IMR-90 (cell line): ENCODE data around the gene GVQW3. TPM values are rescaled to one million over a fixed set of nuclear protein-coding genes. Genes with fewer than 3 reads are reported as not detected.

Experiments used
- ATAC-seq: fragments of 200-7000 bp; cut with Tn5 transposase; 2 replicates; pipeline ENCODE4 v1.9.1; 2020; ENCODE audit warnings: low read depth, mild to moderate bottlenecking, moderate library complexity
- BruUV-seq: library from RNA; stranded (reverse); fragments of 400-500 nt; replicated peaks from 2 replicates; lab custom pipeline; 2021; lab: Mats Ljungman, UMichigan
- CTCF ChIA-PET: fragments of 300-600 bp; formaldehyde crosslinking; extraction: SDS; loops from one replicate; lab custom pipeline; 2021; ENCODE audit warnings: antibody characterized with exemption; lab: Yijun Ruan, JAX
- POLR2A ChIA-PET: fragments of 300-600 bp; sonication (Branson Sonifier 250); formaldehyde crosslinking; loops from one replicate; lab custom pipeline; 2022; ENCODE audit warnings: antibody characterized with exemption; ENCODE audit not compliant: unreplicated experiment; lab: Charles Lee
- DNase-seq: peaks from one replicate; pipeline ENCODE4 v3.0.0; 2013
- H2AFZ ChIP-seq: replicated peaks from 2 replicates; pipeline ENCODE3; 2013; ENCODE audit warnings: low read length, mild to moderate bottlenecking; ENCODE audit not compliant: poor library complexity
- H2AK5ac ChIP-seq: 2 replicates; pipeline ENCODE4 v1.6.1; 2013; ENCODE audit warnings: low read depth, low read length, inconsistent platforms
- H2AK9ac ChIP-seq: replicated peaks from 2 replicates; pipeline ENCODE3; 2013; ENCODE audit warnings: mild to moderate bottlenecking, low read depth, low read length, moderate library complexity; ENCODE audit not compliant: poor library complexity
- H2BK120ac ChIP-seq: 2 replicates; pipeline ENCODE4 v1.6.1; 2013; ENCODE audit warnings: low read depth, low read length, inconsistent platforms
- H2BK15ac ChIP-seq: 3 replicates; pipeline ENCODE4 v1.6.1; 2013; ENCODE audit warnings: low read depth, low read length, inconsistent platforms
- H2BK20ac ChIP-seq: 2 replicates; pipeline ENCODE4 v1.6.1; 2013; ENCODE audit warnings: low read depth, mild to moderate bottlenecking, inconsistent platforms, low read length, moderate library complexity
- H2BK5ac ChIP-seq: 2 replicates; pipeline ENCODE4 v1.6.1; 2013; ENCODE audit warnings: mild to moderate bottlenecking, low read depth, low read length, inconsistent platforms; ENCODE audit not compliant: poor library complexity, severe bottlenecking
- H3K14ac ChIP-seq: replicated peaks from 2 replicates; pipeline ENCODE4 v1.6.1; 2013; ENCODE audit warnings: low read depth, low read length, inconsistent platforms
- H3K18ac ChIP-seq: 2 replicates; pipeline ENCODE4 v1.6.1; 2013; ENCODE audit warnings: low read depth, low read length, control low read depth
- H3K23ac ChIP-seq: 2 replicates; pipeline ENCODE4 v1.6.1; 2013; ENCODE audit warnings: low read depth, low read length, inconsistent platforms
- H3K27ac ChIP-seq: 2 replicates; pipeline ENCODE4 v1.5.1; 2013; ENCODE audit warnings: mild to moderate bottlenecking, control low read depth, low read length; ENCODE audit not compliant: insufficient read depth
- H3K27me3 ChIP-seq: 2 replicates; pipeline ENCODE4 v1.6.1; 2013; ENCODE audit warnings: low read length; ENCODE audit not compliant: control insufficient read depth, insufficient read depth
- H3K36me3 ChIP-seq: 2 replicates; pipeline ENCODE4 v1.6.1; 2013; ENCODE audit warnings: low read length, mixed read lengths; ENCODE audit not compliant: control insufficient read depth, insufficient read depth
- H3K4ac ChIP-seq: 2 replicates; pipeline ENCODE4 v1.6.1; 2013; ENCODE audit warnings: low read depth, low read length, inconsistent platforms
- H3K4me1 ChIP-seq: 2 replicates; pipeline ENCODE4 v1.6.1; 2013; ENCODE audit warnings: low read length, mixed read lengths; ENCODE audit not compliant: control insufficient read depth, insufficient read depth
- H3K4me2 ChIP-seq: 2 replicates; pipeline ENCODE4 v1.6.1; 2013; ENCODE audit warnings: low read depth, mild to moderate bottlenecking, control low read depth, low read length, moderate library complexity
- H3K4me3 ChIP-seq: 2 replicates; pipeline ENCODE4 v1.5.1; 2013; ENCODE audit warnings: low read depth, mild to moderate bottlenecking, control low read depth, low read length, moderate library complexity; ENCODE audit not compliant: insufficient read depth
- H3K56ac ChIP-seq: 2 replicates; pipeline ENCODE4 v1.6.1; 2013; ENCODE audit warnings: low read length, inconsistent platforms; ENCODE audit not compliant: insufficient read depth; ENCODE audit errors: extremely low read depth
- H3K79me1 ChIP-seq, 2 experiments: 2 replicates each; pipeline ENCODE4 v1.6.1; 2013; ENCODE audit warnings: low read length in 2 of 2, inconsistent platforms in 1 of 2, low read depth in 1 of 2
- H3K9ac ChIP-seq: 2 replicates; pipeline ENCODE4 v1.6.1; 2013; ENCODE audit warnings: low read depth, low read length, control low read depth
- H3K9me1 ChIP-seq: 2 replicates; pipeline ENCODE4 v1.6.1; 2013; ENCODE audit warnings: low read length, inconsistent platforms; ENCODE audit not compliant: insufficient read depth
- H3K9me3 ChIP-seq: 2 replicates; pipeline ENCODE4 v1.6.1; 2013; ENCODE audit warnings: low read length; ENCODE audit not compliant: control insufficient read depth, insufficient read depth
- H4K20me1 ChIP-seq: 2 replicates; pipeline ENCODE4 v1.6.1; 2013; ENCODE audit warnings: low read length, inconsistent platforms; ENCODE audit not compliant: insufficient read depth
- H4K5ac ChIP-seq: 2 replicates; pipeline ENCODE4 v1.6.1; 2013; ENCODE audit warnings: mild to moderate bottlenecking, low read depth, low read length, control low read depth
- H4K8ac ChIP-seq, 2 experiments: 2 replicates each; pipeline ENCODE4 v1.6.1; 2013; ENCODE audit warnings: low read depth in 2 of 2, low read length in 2 of 2, control low read depth in 1 of 2, inconsistent platforms in 1 of 2
- H4K91ac ChIP-seq: 2 replicates; pipeline ENCODE4 v1.6.1; 2013; ENCODE audit warnings: low read depth, low read length, inconsistent platforms; ENCODE audit not compliant: insufficient read depth
- BHLHE40 ChIP-seq: fragments of 150-350 bp; IDR thresholded peaks from 2 replicates; pipeline ENCODE4 v1.6.1; 2016; ENCODE audit warnings: mild to moderate bottlenecking, low read depth, low read length
- CEBPB ChIP-seq: IDR thresholded peaks from 2 replicates; pipeline ENCODE4 v1.6.1; 2012; ENCODE audit warnings: low read depth, low read length, improper control_type of control experiment
- CHD1 ChIP-seq: IDR thresholded peaks from 2 replicates; pipeline ENCODE4 v1.6.1; 2012; ENCODE audit warnings: low read depth, low read length, improper control_type of control experiment
- FOS ChIP-seq: fragments of 150-350 bp; IDR thresholded peaks from 2 replicates; pipeline ENCODE4 v1.6.1; 2016; ENCODE audit warnings: low read depth, low read length
- MAFK ChIP-seq: IDR thresholded peaks from 2 replicates; pipeline ENCODE4 v1.6.1; 2012; ENCODE audit warnings: low read depth, low read length, improper control_type of control experiment
- MAZ ChIP-seq: IDR thresholded peaks from 2 replicates; pipeline ENCODE4 v1.6.1; 2012; ENCODE audit warnings: low read depth, mild to moderate bottlenecking, low read length, improper control_type of control experiment, moderate library complexity, borderline replicate concordance
- MXI1 ChIP-seq: IDR thresholded peaks from 2 replicates; pipeline ENCODE4 v1.6.1; 2012; ENCODE audit warnings: low read depth, mild to moderate bottlenecking, low read length, moderate library complexity, borderline replicate concordance
- NFE2L2 ChIP-seq: fragments of 150-350 bp; IDR thresholded peaks from 2 replicates; pipeline ENCODE4 v1.6.1; 2016; ENCODE audit warnings: low read depth, mild to moderate bottlenecking, low read length
- POLR2A ChIP-seq: IDR thresholded peaks from 2 replicates; pipeline ENCODE4 v1.6.1; 2012; ENCODE audit warnings: mild to moderate bottlenecking, low read depth, low read length
- RCOR1 ChIP-seq: IDR thresholded peaks from 2 replicates; pipeline ENCODE4 v1.6.1; 2012; ENCODE audit warnings: mild to moderate bottlenecking, low read length, improper control_type of control experiment; ENCODE audit not compliant: insufficient replicate concordance
- RFX5 ChIP-seq: IDR thresholded peaks from 2 replicates; pipeline ENCODE4 v1.8.0; 2012; ENCODE audit warnings: low read depth, mild to moderate bottlenecking, low read length, moderate library complexity
- SMC3 ChIP-seq: fragments of 150-350 bp; IDR thresholded peaks from 2 replicates; pipeline ENCODE4 v1.6.1; 2016; ENCODE audit warnings: low read depth, mild to moderate bottlenecking, antibody characterized with exemption, low read length, moderate library complexity
- WGBS, 2 experiments: methylation state at CpG; one replicate each; pipeline versions ENCODE4 v1.1.5 to v1.1.7; 2013; ENCODE audit warnings: missing lambda C conversion rate in 2 of 2; ENCODE audit not compliant: insufficient read length in 1 of 2; ENCODE audit errors: extremely low coverage in 2 of 2; 5-methylcytosine and 5-hydroxymethylcytosine counted together
- dilution Hi-C: fragments of 300-500 bp; cut with HindIII; formaldehyde crosslinking; loops from one replicate; pipeline ENCODE4 v1.14.3; 2018; ENCODE audit warnings: low sequenced_read_pairs; ENCODE audit not compliant: unreplicated experiment
- in situ Hi-C: fragments of 300-500 bp; cut with MboI; formaldehyde crosslinking; loops from 3 replicates; pipeline ENCODE4 v1.14.3; 2019; ENCODE audit warnings: low sequenced_read_pairs, inconsistent platforms, mixed read lengths
- intact Hi-C: fragments of 100-400 bp; cut with micrococcal nuclease; formaldehyde crosslinking; loops from 2 replicates; pipeline ENCODE4 v1.10.0; 2022
- polyA plus RNA-seq, 3 experiments: library from polyadenylated mRNA; depleted of rRNA; stranded (reverse); fragments of >200 nt; gene quantifications; 2 replicates each; pipeline ENCODE4 v1.2.3, GENCODE V29; 2012; ENCODE audit warnings: low replicate concordance in 1 of 3
- total RNA-seq: library from RNA; depleted of rRNA; stranded (reverse); fragments of >200 nt; gene quantifications from 2 replicates; pipeline ENCODE4 v1.2.3, GENCODE V29; 2012
- TF ChIP-seq, protein P1 (sequence below): fragments of 150-350 bp; IDR thresholded peaks from 2 replicates; pipeline ENCODE4 v1.6.1; 2016; ENCODE audit warnings: low read depth, mild to moderate bottlenecking, low read length, moderate library complexity, borderline replicate concordance
- TF ChIP-seq, protein P2 (sequence below): fragments of 150-350 bp; IDR thresholded peaks from 2 replicates; pipeline ENCODE4 v1.6.1; 2017; ENCODE audit warnings: mild to moderate bottlenecking, antibody characterized with exemption, low read length, low read depth
- TF ChIP-seq, protein P3 (sequence below): conservative IDR thresholded peaks from 2 replicates; pipeline ENCODE4 v1.5.1; 2012; ENCODE audit warnings: mild to moderate bottlenecking, low read depth, low read length, improper control_type of control experiment

The GVQW3 gene
- total and polyA plus RNA-seq, 2 of the 4 experiments (the other 2 are of a cell fraction) = 0.96 to 1.1 TPM

DNA sequence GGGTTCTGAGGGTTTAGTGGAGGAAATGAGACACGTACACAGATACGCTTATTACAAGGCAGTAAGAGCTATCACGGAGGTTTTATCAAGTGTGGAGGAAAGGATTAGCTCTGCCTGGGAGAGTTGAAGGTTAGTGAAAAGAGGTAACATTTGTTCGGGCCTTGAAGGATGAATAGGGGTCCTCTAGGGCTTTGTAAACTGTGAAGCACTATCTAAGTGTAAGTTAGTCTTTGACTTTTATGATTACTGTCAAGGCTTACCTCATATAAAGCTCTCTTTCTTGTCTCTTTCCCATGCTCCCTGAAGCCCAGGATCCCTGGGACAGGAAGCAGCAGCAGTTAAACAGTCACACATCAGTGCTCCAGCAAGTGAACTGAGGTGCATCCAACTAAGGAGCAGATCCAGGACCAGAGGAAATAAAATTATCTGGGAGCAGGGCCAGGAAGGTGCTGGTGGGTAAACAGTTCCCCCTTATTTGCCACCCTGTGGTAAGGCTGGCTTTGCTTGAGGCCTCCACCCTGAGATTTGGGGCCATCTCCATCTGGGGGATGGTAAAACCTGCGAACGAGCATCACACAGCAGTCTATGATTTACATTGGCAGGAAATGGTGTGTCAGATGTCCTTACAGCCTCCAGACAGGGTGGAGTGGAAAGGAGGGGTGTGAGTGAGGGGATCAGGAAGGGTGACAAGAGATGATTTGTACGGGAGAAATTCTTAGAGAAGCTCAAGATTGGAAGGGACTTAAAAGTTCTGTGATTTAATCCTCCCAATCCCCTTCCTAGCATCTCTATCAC lies 27.2 kb downstream of the GVQW3 start:
- Histone ChIP-seq H2AK9ac (no peak overlapping the region), H3K4me2 (no peak overlapping the region), H3K9me3 (no peaks in the 10 kb centered on the region), H2BK5ac (no peak overlapping the region), H3K23ac (no peak overlapping the region), H2BK20ac (no peak overlapping the region), H3K9me1 (peaks cover 3% of the 10 kb centered on the region; the same call in 1 of the 2 replicates), H3K4me3 (no peak overlapping the region), H2BK120ac (no peak overlapping the region), H3K14ac (no peak overlapping the region), H2AK5ac (no peak overlapping the region), H4K20me1 (no peaks in the 10 kb centered on the region), H4K91ac (no peak overlapping the region), H3K4ac (no peak overlapping the region), H3K4me1 (no peaks in the 10 kb centered on the region), H3K79me1 (no peaks in the 10 kb centered on the region), H2BK15ac (no peak overlapping the region), H3K18ac (no peak overlapping the region), H3K9ac (no peak overlapping the region), H3K56ac (no peak overlapping the region), H3K36me3 (no peaks in the 10 kb centered on the region), H3K27ac (no peak overlapping the region), H2AFZ (peak overlapping the region; percentile 2), H4K8ac (no peak overlapping the region), H3K27me3 (peaks cover 39% of the 10 kb centered on the region), H4K5ac (no peak overlapping the region)
- DNase-seq (no peak), ATAC-seq (no peak)
- ChIA-PET CTCF (no interaction called here), POLR2A (no interaction called here)
- intact Hi-C loops (no loop called here), dilution Hi-C loops (no loop called here), in situ Hi-C loops (no loop called here)
- no TSS peak for BruUV-seq
- 50% methylated on average over 2 of the region's 7 CpGs; no CpG with 5 or more reads in 1 of the 2 experiments for WGBS, 2 experiments
- TF ChIP-seq MXI1 (no peak), POLR2A (no peak), FOS (no peak), SMC3 (no peak), RCOR1 (no peak), MAZ (no peak), CEBPB (no peak), RFX5 (no peak), CHD1 (no peak), MAFK (no peak), BHLHE40 (no peak), NFE2L2 (no peak)
- TF ChIP-seq, protein P1, sequence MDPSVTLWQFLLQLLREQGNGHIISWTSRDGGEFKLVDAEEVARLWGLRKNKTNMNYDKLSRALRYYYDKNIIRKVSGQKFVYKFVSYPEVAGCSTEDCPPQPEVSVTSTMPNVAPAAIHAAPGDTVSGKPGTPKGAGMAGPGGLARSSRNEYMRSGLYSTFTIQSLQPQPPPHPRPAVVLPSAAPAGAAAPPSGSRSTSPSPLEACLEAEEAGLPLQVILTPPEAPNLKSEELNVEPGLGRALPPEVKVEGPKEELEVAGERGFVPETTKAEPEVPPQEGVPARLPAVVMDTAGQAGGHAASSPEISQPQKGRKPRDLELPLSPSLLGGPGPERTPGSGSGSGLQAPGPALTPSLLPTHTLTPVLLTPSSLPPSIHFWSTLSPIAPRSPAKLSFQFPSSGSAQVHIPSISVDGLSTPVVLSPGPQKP = no peak
- TF ChIP-seq, protein P2, sequence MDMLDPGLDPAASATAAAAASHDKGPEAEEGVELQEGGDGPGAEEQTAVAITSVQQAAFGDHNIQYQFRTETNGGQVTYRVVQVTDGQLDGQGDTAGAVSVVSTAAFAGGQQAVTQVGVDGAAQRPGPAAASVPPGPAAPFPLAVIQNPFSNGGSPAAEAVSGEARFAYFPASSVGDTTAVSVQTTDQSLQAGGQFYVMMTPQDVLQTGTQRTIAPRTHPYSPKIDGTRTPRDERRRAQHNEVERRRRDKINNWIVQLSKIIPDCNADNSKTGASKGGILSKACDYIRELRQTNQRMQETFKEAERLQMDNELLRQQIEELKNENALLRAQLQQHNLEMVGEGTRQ = no peak
- TF ChIP-seq, protein P3, sequence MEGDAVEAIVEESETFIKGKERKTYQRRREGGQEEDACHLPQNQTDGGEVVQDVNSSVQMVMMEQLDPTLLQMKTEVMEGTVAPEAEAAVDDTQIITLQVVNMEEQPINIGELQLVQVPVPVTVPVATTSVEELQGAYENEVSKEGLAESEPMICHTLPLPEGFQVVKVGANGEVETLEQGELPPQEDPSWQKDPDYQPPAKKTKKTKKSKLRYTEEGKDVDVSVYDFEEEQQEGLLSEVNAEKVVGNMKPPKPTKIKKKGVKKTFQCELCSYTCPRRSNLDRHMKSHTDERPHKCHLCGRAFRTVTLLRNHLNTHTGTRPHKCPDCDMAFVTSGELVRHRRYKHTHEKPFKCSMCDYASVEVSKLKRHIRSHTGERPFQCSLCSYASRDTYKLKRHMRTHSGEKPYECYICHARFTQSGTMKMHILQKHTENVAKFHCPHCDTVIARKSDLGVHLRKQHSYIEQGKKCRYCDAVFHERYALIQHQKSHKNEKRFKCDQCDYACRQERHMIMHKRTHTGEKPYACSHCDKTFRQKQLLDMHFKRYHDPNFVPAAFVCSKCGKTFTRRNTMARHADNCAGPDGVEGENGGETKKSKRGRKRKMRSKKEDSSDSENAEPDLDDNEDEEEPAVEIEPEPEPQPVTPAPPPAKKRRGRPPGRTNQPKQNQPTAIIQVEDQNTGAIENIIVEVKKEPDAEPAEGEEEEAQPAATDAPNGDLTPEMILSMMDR = no peak
